Duodenal mucosa (tissue), 2 donors: Measurements from ENCODE around the gene SMIM1.

Experiments
- H3K27ac ChIP-seq: one replicate; pipeline ENCODE4 v1.7.0; 2013; ENCODE audit warnings: low read depth, low read length
- H3K27me3 ChIP-seq, 2 donors: one replicate each; pipeline ENCODE4 v1.7.0; 2013; ENCODE audit warnings: low read length in 2 of 2, control low read depth in 1 of 2; ENCODE audit not compliant: insufficient read depth in 2 of 2, control insufficient read depth in 1 of 2
- H3K36me3 ChIP-seq, 2 donors: one replicate each; pipeline ENCODE4 v1.7.0; 2013; ENCODE audit warnings: low read length in 2 of 2, control low read depth in 1 of 2; ENCODE audit not compliant: insufficient read depth in 2 of 2, control insufficient read depth in 1 of 2
- H3K4me1 ChIP-seq, 2 donors: one replicate each; pipeline ENCODE4 v1.7.0; 2013; ENCODE audit warnings: low read length in 2 of 2, control low read depth in 1 of 2; ENCODE audit not compliant: insufficient read depth in 2 of 2, control insufficient read depth in 1 of 2
- H3K4me3 ChIP-seq, 2 donors: one replicate each; pipeline ENCODE4 v1.7.0; 2013; ENCODE audit warnings: low read length in 2 of 2, low read depth in 1 of 2
- H3K9ac ChIP-seq, 2 donors: one replicate each; pipeline ENCODE4 v1.7.0; 2013; ENCODE audit warnings: low read length in 2 of 2, low read depth in 1 of 2
- H3K9me3 ChIP-seq, 2 donors: one replicate each; pipeline ENCODE4 v1.7.0; 2013; ENCODE audit warnings: low read length in 2 of 2, control low read depth in 1 of 2; ENCODE audit not compliant: control insufficient read depth in 1 of 2

The SMIM1 gene

DNA sequence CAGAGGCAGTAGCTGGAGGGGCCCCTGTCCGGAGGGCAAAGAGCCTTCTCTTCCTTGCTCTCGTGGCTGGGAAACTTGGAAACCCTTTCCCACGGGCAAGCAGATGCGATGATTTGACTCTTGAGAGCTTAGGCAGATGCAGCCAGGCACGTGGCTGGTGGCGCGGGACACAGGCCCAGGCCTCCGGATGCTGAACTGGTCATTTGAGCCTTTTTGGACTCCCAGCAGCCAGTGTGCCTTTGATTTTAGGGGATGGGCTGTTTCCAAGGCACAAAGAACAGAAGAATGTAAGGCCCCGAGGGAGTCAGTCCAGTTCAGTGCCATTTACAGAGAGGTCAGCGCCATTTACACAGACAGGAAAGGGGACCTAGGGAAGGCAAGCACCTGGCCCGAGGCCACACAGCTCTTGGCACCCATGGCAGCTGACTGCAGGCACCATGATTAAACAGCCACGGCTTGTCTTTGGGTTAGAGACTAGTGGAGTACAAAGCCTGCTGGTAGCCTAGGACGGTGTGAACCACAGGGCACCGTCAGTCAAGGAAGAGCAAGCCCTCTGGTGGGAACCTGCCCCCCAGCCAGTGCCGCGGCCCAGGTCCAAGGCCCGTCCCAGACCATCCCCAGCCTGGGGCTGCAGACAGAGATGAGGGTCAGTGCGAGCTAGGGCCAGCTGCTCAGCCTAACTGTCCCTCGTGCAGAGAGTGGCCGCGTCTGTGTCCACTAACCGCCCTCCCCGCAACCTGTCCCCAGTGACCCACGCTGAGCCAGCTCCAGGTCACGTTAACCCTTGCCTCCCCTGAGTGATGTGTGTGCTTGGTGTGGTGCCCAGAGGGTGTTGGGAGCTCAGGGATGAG is 40.7 kb upstream of the SMIM1 start:
- no peaks in the 10 kb centered on the region for H3K4me1 ChIP-seq
- H3K27me3 ChIP-seq, result peaks cover 6 to 18% of the 10 kb centered on the region in 2 donors
- H3K27ac ChIP-seq, result no peak overlapping the region
- H3K9me3 ChIP-seq, result no peaks in the 10 kb centered on the region
- peaks cover 0 to 2% of the 10 kb centered on the region in 2 donors for H3K36me3 ChIP-seq
- no peak overlapping the region for H3K9ac ChIP-seq
- no peak overlapping the region for H3K4me3 ChIP-seq

DNA sequence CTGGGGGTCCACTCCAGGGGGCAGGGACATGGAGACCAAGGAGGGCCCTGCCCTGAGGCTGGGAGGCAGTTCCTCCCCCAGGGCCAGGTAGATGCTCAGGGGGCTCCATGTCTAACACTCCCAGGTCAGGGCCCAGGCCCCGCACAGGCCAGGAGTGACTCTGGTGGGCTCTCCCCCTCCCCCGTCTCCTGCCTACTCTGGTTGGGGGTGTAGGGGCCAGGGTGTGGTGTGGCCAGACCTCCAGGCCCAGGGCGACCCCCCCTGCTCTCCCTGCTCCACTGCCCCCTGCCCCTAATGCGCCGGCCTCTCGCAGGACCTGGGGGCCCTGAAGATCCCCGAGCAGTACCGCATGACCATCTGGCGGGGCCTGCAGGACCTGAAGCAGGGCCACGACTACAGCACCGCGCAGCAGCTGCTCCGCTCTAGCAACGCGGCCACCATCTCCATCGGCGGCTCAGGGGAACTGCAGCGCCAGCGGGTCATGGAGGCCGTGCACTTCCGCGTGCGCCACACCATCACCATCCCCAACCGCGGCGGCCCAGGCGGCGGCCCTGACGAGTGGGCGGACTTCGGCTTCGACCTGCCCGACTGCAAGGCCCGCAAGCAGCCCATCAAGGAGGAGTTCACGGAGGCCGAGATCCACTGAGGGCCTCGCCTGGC is 40.0 kb upstream of the SMIM1 start:
- H3K9me3 ChIP-seq, result no peaks in the 10 kb centered on the region
- H3K36me3 ChIP-seq, result peaks cover 0 to 2% of the 10 kb centered on the region in 2 donors
- H3K4me1 ChIP-seq, result no peaks in the 10 kb centered on the region
- H3K4me3 ChIP-seq, result no peak overlapping the region
- no peak overlapping the region for H3K27ac ChIP-seq
- H3K27me3 ChIP-seq, result peaks cover 6 to 18% of the 10 kb centered on the region in 2 donors
- H3K9ac ChIP-seq, result no peak overlapping the region

DNA sequence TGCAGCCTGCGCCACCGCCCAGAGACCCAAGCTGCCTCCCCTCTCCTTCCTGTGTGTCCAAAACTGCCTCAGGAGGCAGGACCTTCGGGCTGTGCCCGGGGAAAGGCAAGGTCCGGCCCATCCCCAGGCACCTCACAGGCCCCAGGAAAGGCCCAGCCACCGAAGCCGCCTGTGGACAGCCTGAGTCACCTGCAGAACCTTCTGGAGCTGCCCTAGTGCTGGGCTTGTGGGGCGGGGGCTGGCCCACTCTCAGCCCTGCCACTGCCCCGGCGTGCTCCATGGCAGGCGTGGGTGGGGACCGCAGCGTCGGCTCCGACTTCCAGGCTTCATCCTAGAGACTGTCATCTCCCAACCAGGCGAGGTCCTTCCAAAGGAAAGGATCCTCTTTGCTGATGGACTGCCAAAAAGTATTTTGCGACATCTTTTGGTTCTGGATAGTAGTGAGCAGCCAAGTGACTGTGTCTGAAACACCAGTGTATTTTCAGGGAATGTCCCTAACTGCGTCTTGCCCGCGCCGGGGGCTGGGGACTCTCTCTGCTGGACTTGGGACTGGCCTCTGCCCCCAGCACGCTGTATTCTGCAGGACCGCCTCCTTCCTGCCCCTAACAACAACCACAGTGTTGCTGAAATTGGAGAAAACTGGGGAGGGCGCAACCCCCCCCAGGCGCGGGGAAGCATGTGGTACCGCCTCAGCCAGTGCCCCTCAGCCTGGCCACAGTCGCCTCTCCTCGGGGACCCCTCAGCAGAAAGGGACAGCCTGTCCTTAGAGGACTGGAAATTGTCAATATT is 39.3 kb upstream of the SMIM1 start:
- Histone ChIP-seq H3K9ac (no peak overlapping the region), H3K9me3 (no peaks in the 10 kb centered on the region), H3K4me1 (no peaks in the 10 kb centered on the region), H3K27ac (no peak overlapping the region), H3K36me3 (peaks cover 0 to 5% of the 10 kb centered on the region in 2 donors), H3K4me3 (no peak overlapping the region), H3K27me3 (peaks cover 6 to 12% of the 10 kb centered on the region in 2 donors)

DNA sequence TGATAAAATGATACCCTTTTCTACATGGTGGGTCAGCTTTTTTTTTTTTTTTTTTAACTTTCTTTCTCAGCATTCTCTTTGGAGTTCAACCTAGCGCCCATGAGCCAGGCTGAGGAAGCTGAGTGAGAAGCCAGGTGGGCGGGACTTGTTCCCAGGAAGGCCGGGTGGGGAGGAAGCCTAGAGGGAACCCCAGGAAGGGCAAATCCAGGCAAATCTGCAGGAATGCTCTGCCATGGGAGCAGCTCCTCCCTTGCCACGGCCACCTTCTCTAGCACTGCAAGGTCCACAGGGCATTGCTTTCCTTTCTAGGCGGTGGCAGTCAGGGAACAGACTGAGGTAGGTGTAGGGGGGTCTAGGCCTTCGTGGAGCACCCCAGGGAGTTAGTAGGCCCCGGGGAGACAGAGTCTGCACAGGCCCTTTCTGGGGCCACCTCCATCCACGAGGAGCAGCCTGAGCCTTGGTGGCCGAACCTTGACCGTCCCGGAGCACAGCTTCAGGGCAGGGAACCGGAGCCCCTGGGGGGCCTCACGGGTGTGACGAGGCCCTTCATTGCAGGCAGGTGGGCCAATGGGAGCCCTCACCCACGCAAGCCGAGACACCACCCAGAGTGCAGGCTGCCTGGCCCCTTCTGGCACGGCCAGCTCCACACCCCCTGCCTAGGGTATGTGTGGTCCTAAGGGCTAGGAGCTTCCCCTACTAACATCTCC is 38.5 kb upstream of the SMIM1 start:
- peaks cover 6 to 11% of the 10 kb centered on the region in 2 donors for H3K27me3 ChIP-seq
- no peaks in the 10 kb centered on the region for H3K9me3 ChIP-seq
- H3K36me3 ChIP-seq, result peaks cover 0 to 11% of the 10 kb centered on the region in 2 donors
- no peak overlapping the region for H3K9ac ChIP-seq
- H3K4me1 ChIP-seq, result no peaks in the 10 kb centered on the region
- H3K27ac ChIP-seq, result no peak overlapping the region
- no peak overlapping the region for H3K4me3 ChIP-seq

DNA sequence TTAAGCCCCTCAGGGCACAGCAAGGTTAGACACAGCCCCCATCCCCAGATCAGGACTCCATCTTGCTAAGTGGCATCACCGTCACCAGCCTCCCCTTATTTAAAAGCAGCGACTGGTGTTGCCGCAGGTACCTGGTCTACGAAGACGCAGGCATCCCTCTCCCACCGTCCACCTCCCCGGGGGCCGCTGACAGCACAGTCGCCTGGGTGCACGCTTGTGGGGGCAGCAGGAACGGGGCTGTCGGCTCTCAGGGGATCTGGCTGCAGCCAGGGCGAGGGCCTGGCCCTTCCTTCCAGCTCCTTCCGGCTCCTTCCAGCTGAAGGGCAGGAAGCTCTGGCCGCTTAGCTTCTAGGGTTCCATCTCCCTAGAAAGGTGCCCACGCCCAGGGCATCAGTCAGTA is 37.9 kb upstream of the SMIM1 start:
- H3K4me3 ChIP-seq, result no peak overlapping the region
- H3K27ac ChIP-seq, result no peak overlapping the region
- no peaks in the 10 kb centered on the region for H3K9me3 ChIP-seq
- no peaks in the 10 kb centered on the region for H3K4me1 ChIP-seq
- peaks cover 0 to 11% of the 10 kb centered on the region in 2 donors for H3K36me3 ChIP-seq
- H3K9ac ChIP-seq, result no peak overlapping the region
- peaks cover 6 to 11% of the 10 kb centered on the region in 2 donors for H3K27me3 ChIP-seq

DNA sequence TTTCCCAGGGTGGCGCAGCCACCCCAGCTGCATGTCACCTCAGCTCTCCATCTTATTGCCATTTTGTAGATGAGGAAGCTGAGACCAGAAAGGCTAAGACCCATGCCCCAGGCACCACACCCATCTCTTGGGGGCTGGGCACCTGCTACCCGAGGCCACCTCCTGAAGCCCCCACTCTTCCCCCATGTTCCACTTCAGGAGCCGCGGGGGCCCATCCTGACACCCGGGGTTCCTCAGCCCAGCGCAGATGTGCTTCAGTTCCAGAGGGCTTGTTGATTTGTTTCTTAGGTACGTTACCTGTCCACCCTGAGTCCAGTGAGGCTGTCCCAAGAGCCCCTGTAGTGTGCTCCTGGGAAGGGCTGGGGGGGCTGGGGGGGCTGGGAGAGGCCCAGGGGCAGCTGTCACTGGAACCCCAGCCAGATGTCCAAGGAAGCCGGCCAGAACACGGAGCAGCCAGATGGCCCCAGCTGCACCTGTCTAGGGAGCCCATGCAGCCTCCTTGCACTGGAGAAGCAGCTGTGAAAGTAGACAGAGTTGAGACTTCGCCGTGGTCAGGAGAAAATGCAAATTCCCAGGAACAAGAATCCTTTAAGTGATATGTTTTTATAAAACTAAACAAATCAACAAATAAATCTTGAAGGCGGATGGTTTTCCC is 37.4 kb upstream of the SMIM1 start:
- H3K27me3 ChIP-seq, result peaks cover 6 to 11% of the 10 kb centered on the region in 2 donors
- no peaks in the 10 kb centered on the region for H3K4me1 ChIP-seq
- no peak overlapping the region for H3K4me3 ChIP-seq
- no peak overlapping the region for H3K27ac ChIP-seq
- no peaks in the 10 kb centered on the region for H3K9me3 ChIP-seq
- peaks cover 0 to 11% of the 10 kb centered on the region in 2 donors for H3K36me3 ChIP-seq
- H3K9ac ChIP-seq, result no peak overlapping the region

DNA sequence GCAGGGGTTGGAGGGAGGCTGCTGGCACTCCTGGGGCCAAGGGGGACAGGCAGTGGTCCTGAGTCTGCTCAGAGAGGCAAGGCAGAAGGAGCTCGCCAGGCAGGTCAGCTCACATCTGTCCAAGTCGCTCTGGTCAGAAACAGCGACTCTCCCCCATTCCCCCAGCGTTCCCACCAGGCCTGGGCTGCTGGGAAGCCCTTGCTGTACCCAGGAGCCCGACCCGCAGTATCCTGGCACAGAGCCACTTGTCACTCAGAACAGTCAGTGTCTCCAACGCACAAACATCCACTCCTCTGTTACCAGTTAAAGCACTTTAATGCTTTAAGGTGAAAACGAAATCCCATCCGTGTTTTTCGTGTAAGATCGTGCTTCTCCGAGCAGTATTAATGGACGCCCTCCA is 36.9 kb upstream of the SMIM1 start:
- peaks cover 6 to 11% of the 10 kb centered on the region in 2 donors for H3K27me3 ChIP-seq

DNA sequence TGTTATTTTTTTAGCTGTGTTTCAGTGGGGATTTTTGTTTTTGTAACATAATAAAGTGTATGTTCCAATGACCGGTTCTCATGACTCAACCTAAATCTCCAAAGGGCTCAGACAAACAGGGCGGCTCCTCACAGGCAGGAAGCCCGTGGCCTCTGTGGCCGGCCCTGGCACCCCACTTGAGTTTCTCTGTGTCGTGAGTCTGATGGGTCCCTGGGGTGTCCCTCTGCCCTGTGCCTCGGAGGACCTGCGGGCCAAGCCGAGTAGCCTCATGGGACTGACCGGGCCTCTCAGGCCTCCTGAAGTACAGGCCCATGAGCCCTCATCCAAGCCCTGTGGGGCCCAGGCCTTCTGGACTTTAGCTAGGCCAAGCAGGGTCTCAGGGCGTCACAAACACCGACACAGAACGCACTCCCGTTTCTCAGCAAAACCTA is 36.4 kb upstream of the SMIM1 start:
- H3K27me3 ChIP-seq, result peaks cover 6 to 11% of the 10 kb centered on the region in 2 donors
- no peak overlapping the region for H3K4me3 ChIP-seq
- H3K4me1 ChIP-seq, result no peaks in the 10 kb centered on the region
- no peak overlapping the region for H3K27ac ChIP-seq
- no peaks in the 10 kb centered on the region for H3K9me3 ChIP-seq
- peaks cover 0 to 11% of the 10 kb centered on the region in 2 donors for H3K36me3 ChIP-seq
- no peak overlapping the region for H3K9ac ChIP-seq

More for the DNA sequence above, 36.9 kb upstream of the SMIM1 start:
- Histone ChIP-seq H3K27ac (no peak overlapping the region), H3K4me1 (no peaks in the 10 kb centered on the region), H3K9ac (no peak overlapping the region), H3K9me3 (no peaks in the 10 kb centered on the region), H3K36me3 (peaks cover 0 to 11% of the 10 kb centered on the region in 2 donors), H3K4me3 (no peak overlapping the region)

DNA sequence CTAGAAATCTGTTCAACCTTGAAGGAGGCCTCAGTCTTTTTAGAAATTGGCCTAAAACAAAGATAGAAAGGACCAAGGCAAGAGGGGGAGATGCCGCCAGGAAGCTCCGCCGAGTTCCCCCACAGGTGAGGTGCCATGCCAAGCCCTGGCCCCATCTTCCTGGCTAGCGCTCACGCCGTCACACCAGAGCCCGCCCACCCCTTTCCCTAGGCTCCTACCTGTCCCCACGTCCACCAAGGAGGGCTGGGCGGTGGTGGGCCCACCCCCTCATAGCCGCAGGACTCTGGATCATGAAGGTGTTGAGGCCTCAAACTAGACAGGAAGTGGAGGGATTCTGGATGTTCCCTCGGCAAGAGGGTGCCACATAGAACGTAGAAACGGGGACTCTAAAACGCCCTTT is 35.8 kb upstream of the SMIM1 start:
- Histone ChIP-seq H3K9ac (no peak overlapping the region), H3K27me3 (peaks cover 6 to 11% of the 10 kb centered on the region in 2 donors), H3K9me3 (no peaks in the 10 kb centered on the region), H3K27ac (no peak overlapping the region), H3K4me3 (no peak overlapping the region), H3K36me3 (peaks cover 0 to 12% of the 10 kb centered on the region in 2 donors), H3K4me1 (no peaks in the 10 kb centered on the region)
